ENCODE data around the gene MEIS2. TPM values are rescaled to one million over a fixed set of nuclear protein-coding genes. Genes with fewer than 3 reads are reported as not detected.
A peak's percentile ranks its signal among the peaks of the same experiment; 100 is the strongest.

The MEIS2 gene
- total and polyA plus RNA-seq, 12 donors: 36.2 to 139 (median 74.8) TPM

DNA sequence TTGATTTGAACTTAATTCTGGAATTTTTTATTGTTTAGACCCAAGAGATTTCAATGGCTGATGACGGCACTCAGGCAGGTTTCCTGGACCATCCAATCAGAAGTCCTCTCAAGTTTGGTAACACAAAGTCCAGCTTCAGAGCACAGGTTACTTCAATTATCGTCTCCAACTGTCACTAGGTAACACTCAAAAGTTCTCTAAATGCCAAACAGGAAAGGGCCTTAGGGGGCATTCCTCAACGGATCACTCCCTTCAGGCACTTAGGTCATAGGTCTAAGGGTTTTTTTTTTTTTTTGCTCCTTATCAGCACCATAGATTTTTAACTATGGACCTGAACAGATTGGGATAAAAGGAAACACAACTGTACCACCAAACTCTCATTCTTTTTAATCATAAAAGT lies 85.8 kb downstream of the MEIS2 start:
- H3K4me1 ChIP-seq (replicated peaks in 1 of 2): peaks cover 27 to 45% of the 10 kb centered on the region in 2 donors
- 61 to 65% (median 62%) methylated on average over 3 of the region's 3 CpGs for WGBS, 4 donors

DNA sequence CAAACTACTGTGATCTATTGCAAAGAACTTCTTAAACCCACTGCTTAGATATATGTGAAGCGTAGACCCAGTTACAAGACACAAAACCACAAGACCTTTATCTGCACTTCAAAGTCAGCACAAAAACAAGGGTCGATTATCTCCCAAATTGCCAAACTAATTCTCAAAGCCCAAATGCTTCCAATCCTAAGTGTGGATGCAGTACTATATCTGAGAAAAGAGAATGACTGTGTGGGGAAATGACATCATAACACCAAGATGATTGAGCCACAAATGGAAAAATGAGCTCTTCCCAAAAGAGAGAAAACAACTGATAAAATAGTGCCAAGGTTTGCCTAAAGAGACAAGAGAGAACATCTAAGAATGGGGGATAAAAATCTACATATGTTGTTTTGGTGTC lies 86.2 kb downstream of the MEIS2 start:
- H3K4me1 ChIP-seq (replicated peaks in 1 of 2): peaks cover 23 to 41% of the 10 kb centered on the region in 2 donors
- intact Hi-C loops (cut with DNase I): no loop called here
- no peak for DNase-seq
- H3K4me3 ChIP-seq: no peak overlapping the region
- WGBS, 4 donors: 42 to 52% (median 50%) methylated on average over 2 of the region's 2 CpGs
- H3K27me3 ChIP-seq: no peaks in the 10 kb centered on the region
- no peak for TF ChIP-seq POLR2A (IDR thresholded peaks at IDR 0.05)
- TF ChIP-seq, protein P1, sequence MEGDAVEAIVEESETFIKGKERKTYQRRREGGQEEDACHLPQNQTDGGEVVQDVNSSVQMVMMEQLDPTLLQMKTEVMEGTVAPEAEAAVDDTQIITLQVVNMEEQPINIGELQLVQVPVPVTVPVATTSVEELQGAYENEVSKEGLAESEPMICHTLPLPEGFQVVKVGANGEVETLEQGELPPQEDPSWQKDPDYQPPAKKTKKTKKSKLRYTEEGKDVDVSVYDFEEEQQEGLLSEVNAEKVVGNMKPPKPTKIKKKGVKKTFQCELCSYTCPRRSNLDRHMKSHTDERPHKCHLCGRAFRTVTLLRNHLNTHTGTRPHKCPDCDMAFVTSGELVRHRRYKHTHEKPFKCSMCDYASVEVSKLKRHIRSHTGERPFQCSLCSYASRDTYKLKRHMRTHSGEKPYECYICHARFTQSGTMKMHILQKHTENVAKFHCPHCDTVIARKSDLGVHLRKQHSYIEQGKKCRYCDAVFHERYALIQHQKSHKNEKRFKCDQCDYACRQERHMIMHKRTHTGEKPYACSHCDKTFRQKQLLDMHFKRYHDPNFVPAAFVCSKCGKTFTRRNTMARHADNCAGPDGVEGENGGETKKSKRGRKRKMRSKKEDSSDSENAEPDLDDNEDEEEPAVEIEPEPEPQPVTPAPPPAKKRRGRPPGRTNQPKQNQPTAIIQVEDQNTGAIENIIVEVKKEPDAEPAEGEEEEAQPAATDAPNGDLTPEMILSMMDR (IDR thresholded peaks at IDR 0.05): no peak
- H3K9me3 ChIP-seq (replicated peaks in 1 of 3): no peaks in the 10 kb centered on the region
- H3K36me3 ChIP-seq (replicated peaks in 1 of 2): no peaks in the 10 kb centered on the region
- H3K27ac ChIP-seq: peak overlapping the region in 3 of 5 donors; percentile 53 to 77 (median 75)

More for the DNA sequence above, 85.8 kb downstream of the MEIS2 start:
- Histone ChIP-seq H3K4me3 (peak overlapping the region in 1 of 4 donors; percentile 11), H3K36me3 (replicated peaks in 1 of 2) (no peaks in the 10 kb centered on the region), H3K27me3 (no peaks in the 10 kb centered on the region), H3K9me3 (replicated peaks in 1 of 3) (no peaks in the 10 kb centered on the region), H3K27ac (peak overlapping the region in 4 of 5 donors; percentile 34 to 77 (median 64))
- no peak for DNase-seq
- intact Hi-C loops (cut with DNase I): no loop called here
- TF ChIP-seq POLR2A (IDR thresholded peaks at IDR 0.05): no peak
- TF ChIP-seq, protein P1 (IDR thresholded peaks at IDR 0.05): no peak

DNA sequence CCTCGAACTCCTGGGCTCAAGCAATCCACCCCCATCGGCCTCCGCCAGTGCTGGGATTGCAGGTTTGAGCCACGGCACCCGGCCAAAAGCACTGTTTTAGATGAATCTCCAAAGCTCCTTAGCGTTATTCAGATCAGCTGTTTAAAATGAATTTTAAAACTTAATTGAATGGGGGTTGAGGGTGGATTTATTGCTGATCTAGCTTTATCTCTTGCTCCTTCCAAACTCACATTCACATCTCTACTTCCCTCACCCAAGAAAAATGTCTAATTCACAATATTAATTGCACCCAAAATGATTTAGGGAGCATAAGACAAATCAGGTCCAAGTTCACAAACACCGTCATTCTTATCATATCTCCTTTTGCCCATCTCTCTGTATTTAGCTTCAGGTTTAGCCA lies 89.8 kb downstream of the MEIS2 start:
- TF ChIP-seq, protein P1 (IDR thresholded peaks at IDR 0.05): no peak
- no peak for TF ChIP-seq POLR2A (IDR thresholded peaks at IDR 0.05)
- no peak for DNase-seq
- Histone ChIP-seq H3K4me1 (replicated peaks in 1 of 2) (peaks cover 10 to 18% of the 10 kb centered on the region in 2 donors), H3K27ac (no peak overlapping the region), H3K4me3 (no peak overlapping the region), H3K9me3 (replicated peaks in 1 of 3) (no peaks in the 10 kb centered on the region), H3K27me3 (no peaks in the 10 kb centered on the region), H3K36me3 (replicated peaks in 1 of 2) (no peaks in the 10 kb centered on the region)
- WGBS, 4 donors: 90 to 97% (median 93%) methylated on average over 6 to 7 of the region's 7 CpGs
- intact Hi-C loops (cut with DNase I): no loop called here

DNA sequence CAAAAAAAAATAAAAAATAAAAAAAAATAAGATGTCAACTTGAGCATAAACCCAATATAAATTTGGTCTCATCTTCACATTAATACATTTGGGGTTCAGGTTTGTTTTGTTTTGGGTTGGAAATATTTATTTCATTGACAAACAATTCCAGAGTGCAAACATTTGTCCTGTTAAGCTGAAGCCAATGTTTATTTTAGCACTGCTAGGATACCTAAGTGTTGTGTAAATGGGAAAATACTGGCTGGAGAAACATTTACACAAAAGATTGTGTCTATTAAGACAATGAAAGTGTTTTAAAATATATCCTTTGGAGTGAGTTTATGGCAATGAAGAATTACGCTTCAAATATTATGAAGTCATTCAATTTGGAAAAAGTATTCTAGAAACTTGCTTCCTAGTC lies 91.1 kb downstream of the MEIS2 start:
- Histone ChIP-seq H3K9me3 (replicated peaks in 1 of 3) (no peaks in the 10 kb centered on the region), H3K27ac (no peak overlapping the region), H3K4me1 (replicated peaks in 1 of 2) (peaks cover 0 to 5% of the 10 kb centered on the region in 2 donors), H3K27me3 (no peaks in the 10 kb centered on the region), H3K4me3 (no peak overlapping the region), H3K36me3 (replicated peaks in 1 of 2) (no peaks in the 10 kb centered on the region)
- DNase-seq: no peak
- 91 to 100% (median 97%) methylated on average over 1 of the region's 1 CpG for WGBS, 4 donors
- TF ChIP-seq, protein P1 (IDR thresholded peaks at IDR 0.05): no peak
- no peak for TF ChIP-seq POLR2A (IDR thresholded peaks at IDR 0.05)
- intact Hi-C loops (cut with DNase I): no loop called here

All from adrenal gland (tissue), 12 donors.